GM19395 (cell line): ENCODE data around the gene PTDSS2.
"Not testable (repeated sequence)": the region's sequence is repeated elsewhere in the genome, so short reads cannot be mapped to it uniquely, and the experiment has no call there.

ENCODE experiments used
- ATAC-seq: cut with Tn5 transposase; IDR thresholded peaks from one replicate; pipeline ENCODE4 v1.9.1; 2021; ENCODE audit warnings: mild to moderate bottlenecking, moderate library complexity; ENCODE audit not compliant: unreplicated experiment

Gene PTDSS2

DNA sequence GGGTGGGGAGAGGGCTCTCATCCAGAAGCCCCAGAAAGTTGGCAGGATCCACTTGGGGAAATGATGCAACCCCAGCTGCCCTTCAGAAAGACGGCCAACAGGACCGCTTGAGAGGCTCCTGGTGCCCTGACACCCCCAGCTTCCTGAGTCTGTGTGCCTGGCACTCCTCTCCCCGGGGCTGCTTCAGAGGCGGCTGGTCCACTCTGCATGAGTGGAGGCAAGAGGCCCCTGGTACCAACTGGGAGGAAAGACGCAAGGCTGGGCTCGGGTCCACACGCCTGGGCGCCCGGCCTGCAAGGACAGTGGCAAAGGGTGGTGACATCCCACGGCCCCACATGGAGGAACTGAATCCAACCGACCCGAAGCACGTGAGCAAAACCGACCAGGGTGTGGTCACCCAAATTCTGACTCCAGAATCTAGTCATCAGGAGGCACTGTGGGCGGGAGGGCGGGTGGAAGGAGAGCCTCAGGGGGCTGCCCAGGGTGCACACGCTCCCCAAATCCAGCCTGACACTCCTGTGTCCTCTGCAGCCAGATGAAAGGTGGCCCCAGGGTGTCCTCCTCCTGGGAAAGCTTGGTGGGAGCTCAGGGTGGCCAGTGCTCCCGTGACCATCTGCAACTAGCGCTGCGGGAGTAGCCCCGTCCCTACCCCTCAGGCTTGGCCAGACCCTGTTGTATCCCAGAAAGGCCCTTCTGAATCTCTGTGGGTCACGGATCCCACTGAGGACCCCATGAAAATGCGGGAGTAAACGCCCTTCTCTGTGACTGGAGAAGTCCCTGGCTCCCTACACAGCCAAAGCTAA, 53.3 kb downstream of the PTDSS2 start:
- ATAC-seq = no peak

DNA sequence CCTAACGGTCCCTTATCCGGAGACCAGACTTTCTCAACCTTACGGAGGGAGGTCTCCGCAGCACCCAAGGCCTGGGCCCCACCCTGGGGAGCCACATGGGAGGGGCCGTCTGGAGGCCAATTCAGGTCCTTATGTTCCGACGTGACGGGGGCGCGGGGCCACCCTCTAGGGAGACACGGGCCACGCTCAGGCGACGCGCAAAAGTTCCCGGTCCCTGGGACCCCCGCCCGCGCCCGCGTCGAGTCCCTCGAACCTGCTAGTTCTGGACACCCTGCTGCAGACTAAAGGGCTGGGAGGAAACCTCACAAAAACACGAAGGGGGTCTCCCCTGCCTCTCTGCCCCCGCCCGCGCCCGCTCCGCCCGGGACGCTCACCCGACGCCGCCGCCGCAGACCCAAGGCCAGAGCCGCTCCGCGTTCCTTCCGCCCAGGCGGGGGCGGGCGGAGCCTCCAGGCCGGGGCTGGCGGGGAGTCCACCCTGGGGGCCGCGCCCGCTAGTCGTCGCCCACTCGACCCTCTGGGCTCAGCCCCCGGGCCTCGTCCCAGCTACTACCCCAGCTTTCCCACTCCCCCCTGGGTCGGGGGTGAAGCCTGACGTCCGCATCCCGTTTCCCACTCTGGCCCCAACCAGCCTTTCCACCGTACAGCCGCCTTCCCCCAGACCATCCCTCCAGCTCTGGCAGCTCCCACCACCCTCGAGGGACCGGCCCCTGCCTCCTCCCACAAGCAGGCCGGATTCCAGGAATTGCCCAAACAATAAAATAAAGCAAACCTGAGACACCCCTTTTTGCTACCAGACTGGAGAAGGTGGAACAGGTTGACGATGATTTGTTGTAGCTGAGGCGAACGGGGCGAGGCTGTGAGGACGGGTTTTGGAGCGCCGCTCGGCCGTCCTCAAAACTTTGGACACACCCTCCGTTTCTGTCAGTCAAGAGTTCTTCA, 54.2 kb downstream of the PTDSS2 start:
- no peak for ATAC-seq

GRCh38 chr11:504994-505344, 54.9 kb downstream of the PTDSS2 start:
- ATAC-seq = no peak

DNA sequence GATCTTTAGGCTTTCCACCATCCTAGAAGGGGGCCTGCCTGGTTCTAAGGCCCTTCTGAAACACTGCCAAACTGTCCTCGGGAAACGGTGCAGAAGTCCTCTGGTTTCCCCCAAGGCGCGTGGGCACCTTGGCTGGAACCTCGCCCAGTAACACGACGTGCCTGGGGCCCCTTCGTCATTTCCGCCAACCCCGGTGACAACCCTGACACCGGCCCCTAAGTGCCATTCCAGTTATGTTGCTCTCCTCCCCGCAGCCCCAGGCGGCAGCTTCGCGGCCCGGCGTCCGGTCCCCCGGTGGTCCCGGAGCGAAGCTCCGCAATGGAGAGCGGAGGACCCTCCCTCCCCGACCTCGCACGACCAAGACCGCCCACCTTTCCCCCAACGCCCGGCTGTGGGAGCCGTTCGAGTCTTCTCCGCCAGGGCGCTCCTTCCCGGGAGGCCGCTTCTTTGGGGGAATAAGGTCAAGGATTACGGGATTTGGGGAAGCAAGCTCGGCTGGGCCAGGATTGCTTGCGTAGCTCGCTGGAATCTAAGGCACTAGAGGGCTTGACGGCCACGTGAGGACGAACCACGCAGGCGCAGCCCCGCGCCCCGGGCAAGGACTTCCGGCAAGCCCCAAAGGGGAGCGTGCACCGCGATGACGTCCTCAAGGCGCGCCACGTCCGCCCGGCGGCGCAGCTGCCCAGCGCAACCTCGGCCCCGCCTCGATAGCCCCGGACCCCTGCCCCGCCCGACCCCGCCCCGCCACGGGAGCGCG, 56.3 kb downstream of the PTDSS2 start:
- peak; percentile 66 for ATAC-seq

DNA sequence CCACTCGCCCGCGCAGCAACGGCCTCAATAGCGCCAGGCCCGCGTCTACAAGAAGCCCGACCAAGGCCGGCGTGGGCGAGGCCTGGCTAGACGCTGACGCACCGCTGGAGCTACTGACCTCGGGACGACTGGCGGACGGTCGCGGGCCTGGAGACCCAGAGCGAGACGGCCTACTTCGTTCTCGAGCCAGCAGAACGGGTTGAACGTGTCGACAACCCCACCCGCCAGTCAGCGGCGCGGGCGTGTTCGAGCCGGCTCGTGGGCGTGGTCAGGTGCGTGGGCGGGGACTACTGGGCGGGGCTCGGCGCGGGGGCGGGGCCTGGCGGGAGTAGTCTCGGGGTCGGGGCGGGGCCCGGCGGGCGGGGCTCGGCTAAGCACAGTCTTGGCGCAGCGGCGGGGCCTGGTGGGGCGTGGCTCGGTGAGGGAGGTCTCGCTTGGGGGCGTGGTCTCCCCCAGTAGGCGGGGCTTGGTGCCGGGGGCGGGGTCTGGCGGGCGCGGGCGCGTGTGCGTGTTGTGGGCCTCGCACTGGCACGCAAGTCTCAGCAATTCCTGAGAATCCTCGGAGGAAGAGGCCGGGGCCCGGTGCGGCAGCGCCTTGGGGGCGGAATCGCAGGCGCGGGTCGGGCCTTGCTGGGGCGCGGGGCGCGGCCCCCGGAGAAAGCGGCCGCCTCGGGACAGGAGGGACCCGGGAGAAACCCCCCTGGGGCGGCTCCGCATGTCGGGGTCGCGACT, 57.1 kb downstream of the PTDSS2 start, which contains the start of gene RNH1:
Gene RNH1 (minus strand): TSS at position 248 of the 732 bp plus-strand sequence. CDS start 5,080 bp downstream, outside the sequence.
- ATAC-seq = peak; percentile 33

DNA sequence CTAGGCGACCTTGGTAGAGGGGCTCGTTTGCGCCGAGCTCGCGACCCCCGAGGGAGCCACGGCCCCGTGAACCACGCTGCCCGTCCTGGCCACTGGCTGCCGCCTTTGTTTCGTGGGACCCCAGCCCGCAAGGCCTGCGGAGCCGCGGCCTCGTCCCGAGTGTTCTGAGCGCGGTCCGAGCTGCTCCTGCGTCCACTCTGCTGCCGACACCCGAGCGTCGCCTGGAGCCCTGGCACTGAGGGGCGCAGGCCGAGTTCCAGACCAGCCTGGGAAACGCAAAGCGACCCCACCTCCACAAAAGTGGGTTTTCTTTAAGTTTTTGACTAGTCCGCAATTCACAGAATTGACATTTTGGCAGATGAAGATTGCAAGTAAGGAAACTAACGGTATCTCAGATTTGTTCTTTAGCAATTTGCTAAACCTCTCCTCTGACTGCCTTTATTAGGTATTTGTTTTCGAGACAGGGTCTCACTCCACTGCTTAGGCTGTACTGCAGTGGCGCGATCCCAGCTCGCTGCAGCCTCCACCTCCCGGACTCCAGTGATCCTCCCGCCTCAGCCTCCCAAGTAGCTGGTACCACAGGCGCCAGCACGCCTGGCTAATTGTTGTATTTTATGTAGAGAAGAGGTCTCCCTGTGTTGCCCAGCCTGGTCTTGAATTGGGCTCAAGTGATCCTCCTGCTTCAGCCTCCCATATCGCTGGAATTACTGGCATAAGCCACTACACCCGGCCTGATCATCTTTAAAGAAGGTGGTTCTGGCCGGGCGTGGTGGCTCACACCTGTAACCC, 57.8 kb downstream of the PTDSS2 start:
- no peak for ATAC-seq

GRCh38 chr11:508956-509355, 58.9 kb downstream of the PTDSS2 start:
- ATAC-seq = no peak

DNA sequence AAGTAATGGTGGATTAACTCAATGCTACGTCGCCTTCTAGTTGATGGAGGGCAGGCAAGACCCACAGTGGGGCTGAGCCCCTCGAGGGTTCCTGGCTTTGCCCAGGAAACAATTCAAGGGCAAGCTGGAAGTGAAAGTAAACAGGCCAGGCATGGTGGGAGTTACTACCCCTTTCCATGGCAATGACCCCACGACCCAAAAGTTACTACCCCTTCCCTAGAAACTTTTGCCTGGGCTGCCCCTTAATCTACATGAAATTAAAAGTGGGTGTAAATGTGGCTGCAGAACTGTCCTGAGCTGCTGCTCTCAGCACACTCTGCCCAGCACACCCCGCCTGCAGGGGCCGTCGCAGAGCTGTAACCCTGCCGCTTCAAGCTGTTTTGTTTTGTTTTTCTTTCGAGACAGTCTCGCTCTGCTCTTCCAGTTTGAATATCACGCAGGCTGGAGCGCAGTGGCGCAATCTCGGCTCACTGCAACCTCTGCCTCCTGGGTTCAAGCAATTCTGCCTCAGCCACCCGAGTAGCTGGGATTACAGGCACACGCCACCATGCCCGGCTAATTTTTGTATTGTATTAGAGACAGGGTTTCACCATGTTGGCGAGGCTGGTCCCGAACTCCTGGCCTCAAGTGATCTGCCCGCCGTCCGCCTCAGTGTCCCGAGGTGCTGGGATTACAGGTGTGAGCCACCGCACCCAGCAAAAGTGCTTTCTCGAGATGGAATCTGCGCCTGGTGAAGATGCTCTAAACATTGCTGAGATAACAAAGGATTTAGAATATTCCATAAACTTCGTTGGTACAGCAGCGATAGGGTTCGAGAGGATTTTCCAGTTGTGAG, 62.9 kb downstream of the PTDSS2 start:
- no peak for ATAC-seq

GRCh38 chr11:514606-515005, 64.5 kb downstream of the PTDSS2 start:
- ATAC-seq = no peak

DNA sequence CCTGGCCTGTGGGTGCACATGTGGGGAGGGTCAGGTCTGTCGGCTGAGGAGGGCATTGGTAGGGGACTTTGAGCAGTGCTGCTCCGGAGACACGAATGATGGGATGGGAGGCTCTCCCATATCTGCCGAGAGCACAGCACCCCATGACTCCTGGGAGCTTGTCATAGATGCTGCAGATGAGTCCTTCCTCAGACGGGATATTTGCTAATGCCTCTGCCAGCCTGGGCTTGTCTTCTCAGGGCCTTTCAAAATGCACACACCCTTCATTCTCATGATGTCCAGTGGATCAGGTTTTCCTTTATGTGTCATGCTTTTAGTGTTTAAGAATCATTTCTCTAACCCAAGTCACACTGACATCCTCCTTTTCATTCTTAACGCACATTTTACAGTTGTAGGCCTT, 65.1 kb downstream of the PTDSS2 start:
- no peak for ATAC-seq

DNA sequence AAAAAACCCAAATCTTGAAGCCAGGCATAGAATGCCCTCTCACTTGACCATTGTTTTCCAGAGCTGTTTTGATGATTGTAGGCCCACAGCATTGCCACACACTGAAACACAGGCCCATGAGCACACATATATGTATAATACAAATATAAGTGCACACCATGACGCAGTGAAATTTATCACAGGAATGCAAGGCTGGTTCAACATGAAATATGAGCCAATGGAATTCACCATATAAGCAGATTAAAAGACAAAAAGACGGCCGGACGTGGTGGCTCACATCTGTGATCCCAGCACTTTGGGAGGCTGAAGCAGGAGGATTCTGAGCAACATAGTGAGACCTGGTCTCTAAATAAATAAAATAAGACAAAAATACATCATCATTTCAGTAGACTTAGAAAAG, 66.3 kb downstream of the PTDSS2 start:
- no peak for ATAC-seq

DNA sequence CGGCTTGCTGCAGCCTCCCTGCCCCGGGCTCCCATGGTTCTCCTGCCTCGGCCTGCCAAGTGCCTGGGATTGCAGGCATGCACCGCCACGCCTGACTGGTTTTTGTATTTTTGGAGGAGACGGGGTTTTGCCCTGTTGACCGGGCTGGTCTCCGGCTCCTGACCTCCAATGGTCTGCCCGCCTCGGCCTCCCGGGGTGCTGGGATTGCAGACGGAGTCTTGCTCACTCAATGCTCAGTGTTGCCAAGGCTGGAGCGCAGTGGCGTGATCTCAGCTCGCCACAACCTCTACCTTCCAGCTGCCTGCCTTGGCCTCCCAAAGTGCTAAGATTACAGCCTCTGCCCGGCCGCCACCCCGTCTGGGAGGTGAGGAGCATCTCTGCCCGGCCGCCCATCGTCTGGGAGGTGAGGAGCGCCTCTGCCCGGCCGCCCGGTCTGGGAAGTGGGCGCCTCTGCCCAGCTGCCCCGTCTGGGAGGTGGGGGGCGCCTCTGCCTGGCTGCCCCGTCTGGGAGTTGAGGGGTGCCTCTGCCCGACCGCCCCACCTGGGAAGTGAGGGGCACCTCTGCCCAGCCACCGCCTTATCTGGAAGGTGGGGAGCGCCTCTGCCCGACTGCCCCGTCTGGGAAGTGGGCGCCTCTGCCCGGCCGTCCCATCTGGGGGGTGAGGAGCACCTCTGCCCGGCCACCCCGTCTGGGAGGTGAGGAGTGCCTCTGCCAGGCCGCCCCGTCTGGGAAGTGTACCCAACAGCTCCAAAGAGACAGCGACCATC, 67.0 kb downstream of the PTDSS2 start:
- not testable (repeated sequence) for ATAC-seq

GRCh38 chr11:518463-519202, 68.6 kb downstream of the PTDSS2 start:
- ATAC-seq = no peak

- ATAC-seq = no peak
Observed at GRCh38 chr11:520428-521176, 70.5 kb downstream of the PTDSS2 start.

DNA sequence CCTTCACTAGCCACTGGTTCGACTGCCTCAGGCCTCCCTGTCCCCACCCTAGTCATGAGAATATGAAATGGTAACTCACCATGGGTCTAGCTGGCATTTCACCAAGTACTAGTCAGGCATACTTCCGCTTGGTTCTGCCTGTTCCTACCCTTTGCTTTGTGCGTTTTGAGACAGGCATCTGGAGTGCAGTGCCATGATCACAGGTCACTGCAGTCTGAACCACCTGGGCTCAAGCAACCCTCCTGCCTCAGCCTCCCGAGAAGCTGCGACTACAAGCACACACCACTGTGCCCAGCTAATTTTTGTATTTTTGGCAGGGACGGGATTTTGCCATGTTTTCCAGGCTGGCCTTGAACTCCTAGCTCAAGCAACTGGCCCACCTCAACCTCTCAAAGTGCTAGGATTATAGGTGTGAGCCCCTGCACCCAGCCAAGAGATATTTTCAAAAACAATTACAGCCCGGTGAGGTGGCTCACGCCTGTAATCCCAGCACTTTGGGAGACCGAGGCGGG, 71.2 kb downstream of the PTDSS2 start:
- no peak for ATAC-seq

DNA sequence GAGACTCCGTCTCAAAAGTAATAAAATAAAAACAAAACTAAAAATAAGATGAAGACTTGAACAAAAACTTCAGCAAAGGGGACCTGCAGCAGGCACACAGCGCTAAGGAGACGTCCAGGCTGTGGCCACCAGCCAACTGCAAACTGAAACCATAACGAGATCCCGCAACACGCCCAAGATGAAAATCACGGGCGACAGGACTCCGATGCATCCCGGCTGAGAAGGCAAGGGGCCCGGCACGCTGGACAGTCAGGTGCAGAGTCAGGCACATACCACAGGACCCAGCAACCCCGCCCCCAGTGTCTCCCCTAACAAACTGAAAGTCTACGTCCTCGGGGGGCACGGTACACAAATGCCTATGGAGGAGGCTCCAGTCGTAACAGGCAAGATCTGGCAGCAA, 76.1 kb downstream of the PTDSS2 start:
- no peak for ATAC-seq
